Endothelial cell (in vitro differentiated cells): ENCODE measurements around the gene MET. TPM values are rescaled to one million over a fixed set of nuclear protein-coding genes. Genes with fewer than 3 reads are reported as not detected.

ENCODE experiments used
- DNase-seq: peaks from one replicate; pipeline ENCODE4 v3.0.0; 2021; ENCODE audit warnings: low spot score
- H3K27ac Mint-ChIP-seq: one replicate; pipeline ENCODE4 v1.8.0; 2021; ENCODE audit warnings: mixed read lengths, inconsistent platforms; ENCODE audit not compliant: unreplicated experiment
- H3K27me3 Mint-ChIP-seq: one replicate; pipeline ENCODE4 v1.8.0; 2021; ENCODE audit warnings: mild to moderate bottlenecking, moderate library complexity, mixed read lengths, inconsistent platforms; ENCODE audit not compliant: unreplicated experiment
- H3K36me3 Mint-ChIP-seq: one replicate; pipeline ENCODE4 v1.8.0; 2021; ENCODE audit warnings: mild to moderate bottlenecking, low read depth, mixed read lengths, inconsistent platforms; ENCODE audit not compliant: unreplicated experiment
- H3K4me1 Mint-ChIP-seq: one replicate; pipeline ENCODE4 v1.8.0; 2021; ENCODE audit warnings: mild to moderate bottlenecking, mixed read lengths, inconsistent platforms; ENCODE audit not compliant: unreplicated experiment
- H3K4me3 Mint-ChIP-seq: one replicate; pipeline ENCODE4 v1.8.0; 2021; ENCODE audit warnings: mild to moderate bottlenecking, mixed read lengths, inconsistent platforms; ENCODE audit not compliant: unreplicated experiment
- H3K9me3 Mint-ChIP-seq: one replicate; pipeline ENCODE4 v1.8.0; 2021; ENCODE audit warnings: mixed read lengths, inconsistent platforms; ENCODE audit not compliant: unreplicated experiment
- total RNA-seq: library from RNA; stranded (reverse); fragmentation: NEBNext Ultra II Directional; extraction: Animal tissue kit (Norgen Biotek cat#: 25700); gene quantifications from one replicate; pipeline ENCODE4 v1.2.1, GENCODE V29; 2021; ENCODE audit not compliant: unreplicated experiment
- TF ChIP-seq, protein P1 (sequence below): fragments of 200-600 bp; sonication (generic); IDR thresholded peaks from one replicate; pipeline ENCODE4 v1.5.0; 2021; ENCODE audit warnings: antibody characterized with exemption; ENCODE audit not compliant: unreplicated experiment

MET gene
- total RNA-seq, 1 donor from 2014 or later, result 35.1 TPM

- TF ChIP-seq, protein P1, sequence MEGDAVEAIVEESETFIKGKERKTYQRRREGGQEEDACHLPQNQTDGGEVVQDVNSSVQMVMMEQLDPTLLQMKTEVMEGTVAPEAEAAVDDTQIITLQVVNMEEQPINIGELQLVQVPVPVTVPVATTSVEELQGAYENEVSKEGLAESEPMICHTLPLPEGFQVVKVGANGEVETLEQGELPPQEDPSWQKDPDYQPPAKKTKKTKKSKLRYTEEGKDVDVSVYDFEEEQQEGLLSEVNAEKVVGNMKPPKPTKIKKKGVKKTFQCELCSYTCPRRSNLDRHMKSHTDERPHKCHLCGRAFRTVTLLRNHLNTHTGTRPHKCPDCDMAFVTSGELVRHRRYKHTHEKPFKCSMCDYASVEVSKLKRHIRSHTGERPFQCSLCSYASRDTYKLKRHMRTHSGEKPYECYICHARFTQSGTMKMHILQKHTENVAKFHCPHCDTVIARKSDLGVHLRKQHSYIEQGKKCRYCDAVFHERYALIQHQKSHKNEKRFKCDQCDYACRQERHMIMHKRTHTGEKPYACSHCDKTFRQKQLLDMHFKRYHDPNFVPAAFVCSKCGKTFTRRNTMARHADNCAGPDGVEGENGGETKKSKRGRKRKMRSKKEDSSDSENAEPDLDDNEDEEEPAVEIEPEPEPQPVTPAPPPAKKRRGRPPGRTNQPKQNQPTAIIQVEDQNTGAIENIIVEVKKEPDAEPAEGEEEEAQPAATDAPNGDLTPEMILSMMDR, result no peak
- Mint-ChIP-seq H3K9me3 (no peaks in the 10 kb centered on the region), H3K4me3 (no peak overlapping the region), H3K4me1 (peaks cover 14% of the 10 kb centered on the region), H3K36me3 (peaks cover 13% of the 10 kb centered on the region), H3K27ac (no peak overlapping the region), H3K27me3 (no peaks in the 10 kb centered on the region)
- no peak for DNase-seq
Observed at GRCh38 chr7:116762971-116763370, 91.0 kb downstream of the MET start.

GRCh38 chr7:116763647-116764046, 91.7 kb downstream of the MET start:
- H3K27me3 Mint-ChIP-seq, result no peaks in the 10 kb centered on the region
- no peak overlapping the region for H3K4me3 Mint-ChIP-seq
- peaks cover 12% of the 10 kb centered on the region for H3K4me1 Mint-ChIP-seq
- no peak overlapping the region for H3K27ac Mint-ChIP-seq
- no peaks in the 10 kb centered on the region for H3K9me3 Mint-ChIP-seq
- no peak for DNase-seq
- TF ChIP-seq, protein P1, result no peak
- H3K36me3 Mint-ChIP-seq, result peaks cover 9% of the 10 kb centered on the region

GRCh38 chr7:116766881-116767280, 94.9 kb downstream of the MET start:
- Mint-ChIP-seq H3K36me3 (peaks cover 7% of the 10 kb centered on the region), H3K27ac (no peak overlapping the region), H3K4me1 (peaks cover 10% of the 10 kb centered on the region), H3K9me3 (no peaks in the 10 kb centered on the region), H3K4me3 (no peak overlapping the region), H3K27me3 (no peaks in the 10 kb centered on the region)
- no peak for DNase-seq
- TF ChIP-seq, protein P1, result no peak

DNA sequence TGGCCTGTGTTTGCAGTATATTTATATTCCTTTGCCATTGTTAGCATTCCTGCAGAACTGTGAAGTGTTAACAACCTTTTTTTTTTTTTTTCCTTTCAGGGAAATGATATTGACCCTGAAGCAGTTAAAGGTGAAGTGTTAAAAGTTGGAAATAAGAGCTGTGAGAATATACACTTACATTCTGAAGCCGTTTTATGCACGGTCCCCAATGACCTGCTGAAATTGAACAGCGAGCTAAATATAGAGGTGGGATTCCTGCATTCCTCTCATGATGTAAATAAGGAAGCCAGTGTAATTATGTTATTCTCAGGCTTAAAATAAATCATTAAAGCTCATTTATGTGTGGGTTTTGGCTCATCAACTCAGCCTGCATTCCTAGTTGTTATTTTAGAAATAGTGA, 97.5 kb downstream of the MET start:
- Mint-ChIP-seq H3K4me1 (peaks cover 8% of the 10 kb centered on the region), H3K4me3 (no peak overlapping the region), H3K9me3 (no peaks in the 10 kb centered on the region), H3K27me3 (no peaks in the 10 kb centered on the region), H3K27ac (no peak overlapping the region), H3K36me3 (peaks cover 6% of the 10 kb centered on the region)
- no peak for DNase-seq
- TF ChIP-seq, protein P1, result no peak

DNA sequence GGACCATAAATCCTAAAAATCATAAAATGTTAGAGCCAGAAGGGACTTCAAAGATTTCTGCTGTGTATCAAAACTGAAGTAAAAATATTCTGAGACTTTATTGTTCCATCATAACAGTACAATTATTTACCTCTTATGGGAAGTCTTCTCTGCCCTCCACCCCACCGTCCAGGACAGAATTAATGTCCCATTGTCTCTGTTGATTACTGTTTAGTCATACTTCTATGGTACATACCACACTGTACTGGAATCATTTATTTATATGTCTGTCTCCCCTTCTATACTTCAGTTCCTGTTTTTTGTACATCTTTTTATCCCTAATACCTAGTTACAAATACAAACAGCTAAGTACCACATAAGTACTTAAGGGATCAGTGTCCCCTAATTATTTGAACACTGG, 98.9 kb downstream of the MET start:
- Mint-ChIP-seq H3K4me1 (peaks cover 10% of the 10 kb centered on the region), H3K9me3 (no peaks in the 10 kb centered on the region), H3K4me3 (no peak overlapping the region), H3K36me3 (peaks cover 2% of the 10 kb centered on the region), H3K27me3 (no peaks in the 10 kb centered on the region), H3K27ac (no peak overlapping the region)
- TF ChIP-seq, protein P1, result no peak
- no peak for DNase-seq
